Endothelial cell of hepatic sinusoid (primary cell): ENCODE results near the gene TRRAP.

Experiments used
- in situ Hi-C: cut with HindIII; loops from 2 replicates; pipeline ENCODE4 v1.10.0; 2017; ENCODE audit warnings: low sequenced_read_pairs

Gene TRRAP

DNA sequence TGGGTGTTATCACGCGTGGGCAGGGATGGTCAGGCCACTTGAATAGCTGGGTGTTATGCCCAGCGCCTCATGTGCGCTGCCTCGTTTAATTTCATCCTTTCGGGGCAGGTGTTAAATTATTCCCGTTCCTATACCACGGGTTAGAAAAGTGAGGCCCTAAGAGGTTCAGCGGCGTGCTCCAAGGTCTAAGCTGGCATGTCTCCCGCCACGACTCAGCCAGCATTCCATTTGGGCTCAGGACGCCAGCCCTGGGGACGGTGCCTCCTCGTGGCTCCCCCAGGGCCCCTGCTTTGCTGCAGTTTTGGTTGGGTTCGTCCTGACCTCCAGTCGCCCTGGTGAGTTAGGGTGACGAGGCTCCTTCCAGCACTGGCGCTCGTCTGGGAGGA, 124.5 kb downstream of the TRRAP start:
- in situ Hi-C loops: loop anchor here (25.0 kb wide), 1 partner anchor 309 kb away; no protein-coding TSS in a partner anchor

GRCh38 chr7:99003419-99003818, 125.1 kb downstream of the TRRAP start:
- in situ Hi-C loops: loop anchor here (25.0 kb wide), 1 partner anchor 309 kb away; no protein-coding TSS in a partner anchor

DNA sequence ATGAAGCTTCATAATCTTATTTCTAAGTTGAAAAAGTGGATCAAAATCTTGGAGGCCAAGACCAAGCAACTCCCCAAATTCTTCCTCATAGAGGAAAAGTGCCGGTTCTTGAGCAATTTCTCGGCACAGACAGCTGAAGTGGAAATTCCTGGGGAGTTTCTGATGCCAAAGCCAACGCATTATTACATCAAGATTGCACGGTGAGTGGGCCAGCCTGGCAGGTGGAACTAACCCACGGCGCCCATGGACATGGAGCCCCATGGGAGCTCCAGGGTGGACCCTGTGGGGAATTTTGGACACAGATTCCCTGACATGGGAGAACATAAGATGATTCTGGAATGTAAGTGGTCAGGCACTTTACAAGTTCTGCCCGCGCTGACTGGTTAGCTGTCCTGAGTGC, 125.9 kb downstream of the TRRAP start:
- in situ Hi-C loops: loop anchor here (25.0 kb wide), 1 partner anchor 308 kb away; no protein-coding TSS in a partner anchor

- in situ Hi-C loops: loop anchor here (25.0 kb wide), 1 partner anchor 307 kb away; no protein-coding TSS in a partner anchor
Measured at GRCh38 chr7:99004781-99005500, 126.6 kb downstream of the TRRAP start.

DNA sequence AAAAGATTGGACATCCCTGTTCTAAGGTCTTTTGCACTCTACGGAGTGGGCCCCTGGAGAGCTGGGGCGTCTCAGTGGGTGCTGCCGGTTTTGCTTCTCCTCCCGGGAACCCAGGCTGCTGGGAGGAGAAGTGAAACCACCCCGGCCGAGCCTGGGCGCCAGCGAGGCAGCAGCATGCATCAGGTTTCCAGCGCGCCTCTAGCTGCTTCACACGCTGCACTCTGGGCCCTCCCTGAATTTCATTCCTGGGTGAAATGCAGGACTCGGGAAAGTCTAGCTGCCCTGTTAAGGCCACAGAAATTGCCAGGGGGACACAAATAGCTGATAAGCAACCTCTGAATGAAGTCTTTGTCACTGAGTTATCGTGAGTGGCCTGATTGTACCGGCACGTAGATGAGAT, 127.4 kb downstream of the TRRAP start:
- in situ Hi-C loops: loop anchor here (25.0 kb wide), 1 partner anchor 307 kb away; no protein-coding TSS in a partner anchor

GRCh38 chr7:99006739-99007424, 128.6 kb downstream of the TRRAP start:
- in situ Hi-C loops: loop anchor here (25.0 kb wide), 1 partner anchor 305 kb away; no protein-coding TSS in a partner anchor

GRCh38 chr7:99008181-99008631, 129.9 kb downstream of the TRRAP start:
- in situ Hi-C loops: loop anchor here (25.0 kb wide), 1 partner anchor 304 kb away; no protein-coding TSS in a partner anchor

DNA sequence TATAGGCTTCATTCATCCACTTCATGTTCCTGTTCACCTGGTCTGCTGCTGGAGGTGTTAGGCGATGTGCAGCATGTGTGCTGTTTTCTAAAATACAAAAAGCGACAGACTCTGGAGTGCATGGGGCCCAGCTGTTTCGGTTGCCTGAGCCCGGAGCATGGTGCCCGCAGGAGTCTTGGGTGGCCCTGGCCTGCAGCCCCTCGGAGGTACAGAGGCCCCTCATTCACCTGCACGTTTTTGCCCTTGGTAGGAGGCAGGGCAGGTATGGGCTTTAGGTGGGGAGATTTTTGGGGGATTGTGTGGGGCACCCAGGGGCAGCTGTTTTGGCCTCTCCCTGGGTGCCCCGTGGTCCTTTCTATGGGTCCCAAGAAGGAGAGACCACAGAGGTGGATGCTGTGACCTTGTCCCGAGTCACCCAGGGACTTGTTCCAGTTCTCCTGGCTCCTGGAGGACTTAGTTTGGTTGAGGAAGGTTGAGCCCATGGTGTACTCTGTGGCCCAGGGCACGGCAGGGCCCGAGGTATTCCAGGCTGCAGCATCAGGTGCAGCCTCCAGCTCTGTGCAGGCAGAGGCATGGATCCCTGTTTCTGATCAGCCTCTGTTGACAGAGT, 130.7 kb downstream of the TRRAP start:
- in situ Hi-C loops: loop anchor here (25.0 kb wide), 1 partner anchor 303 kb away; no protein-coding TSS in a partner anchor

DNA sequence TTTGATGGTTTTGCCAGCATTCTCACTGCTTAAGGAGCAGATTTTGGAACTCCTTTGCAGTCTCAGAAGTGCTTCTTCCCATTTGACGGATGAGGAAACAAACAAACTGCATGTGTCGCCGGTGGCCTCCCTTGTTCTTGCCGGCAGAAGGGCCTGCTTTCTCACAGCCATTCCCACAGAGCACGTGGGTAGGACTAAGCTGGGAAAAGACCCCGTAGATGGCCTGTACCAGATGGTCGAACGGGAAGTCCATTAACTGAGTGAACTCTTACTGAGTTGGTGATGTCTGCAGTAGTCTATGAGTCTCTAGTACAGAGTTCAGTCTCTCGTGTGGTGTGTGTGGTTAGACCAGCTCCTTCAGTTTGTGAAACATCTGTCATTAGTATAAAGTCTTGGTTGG, 131.9 kb downstream of the TRRAP start:
- in situ Hi-C loops: loop anchor here (25.0 kb wide), 1 partner anchor 302 kb away; no protein-coding TSS in a partner anchor

GRCh38 chr7:99011341-99011705, 133.0 kb downstream of the TRRAP start:
- in situ Hi-C loops: loop anchor here (25.0 kb wide), 1 partner anchor 301 kb away; no protein-coding TSS in a partner anchor

- in situ Hi-C loops: loop anchor here (25.0 kb wide), 1 partner anchor 300 kb away; no protein-coding TSS in a partner anchor
Measured at GRCh38 chr7:99011706-99012404, 133.5 kb downstream of the TRRAP start.

- in situ Hi-C loops: loop anchor here (25.0 kb wide), 1 partner anchor 300 kb away; no protein-coding TSS in a partner anchor
Measured at GRCh38 chr7:99012722-99013121, 134.4 kb downstream of the TRRAP start.

DNA sequence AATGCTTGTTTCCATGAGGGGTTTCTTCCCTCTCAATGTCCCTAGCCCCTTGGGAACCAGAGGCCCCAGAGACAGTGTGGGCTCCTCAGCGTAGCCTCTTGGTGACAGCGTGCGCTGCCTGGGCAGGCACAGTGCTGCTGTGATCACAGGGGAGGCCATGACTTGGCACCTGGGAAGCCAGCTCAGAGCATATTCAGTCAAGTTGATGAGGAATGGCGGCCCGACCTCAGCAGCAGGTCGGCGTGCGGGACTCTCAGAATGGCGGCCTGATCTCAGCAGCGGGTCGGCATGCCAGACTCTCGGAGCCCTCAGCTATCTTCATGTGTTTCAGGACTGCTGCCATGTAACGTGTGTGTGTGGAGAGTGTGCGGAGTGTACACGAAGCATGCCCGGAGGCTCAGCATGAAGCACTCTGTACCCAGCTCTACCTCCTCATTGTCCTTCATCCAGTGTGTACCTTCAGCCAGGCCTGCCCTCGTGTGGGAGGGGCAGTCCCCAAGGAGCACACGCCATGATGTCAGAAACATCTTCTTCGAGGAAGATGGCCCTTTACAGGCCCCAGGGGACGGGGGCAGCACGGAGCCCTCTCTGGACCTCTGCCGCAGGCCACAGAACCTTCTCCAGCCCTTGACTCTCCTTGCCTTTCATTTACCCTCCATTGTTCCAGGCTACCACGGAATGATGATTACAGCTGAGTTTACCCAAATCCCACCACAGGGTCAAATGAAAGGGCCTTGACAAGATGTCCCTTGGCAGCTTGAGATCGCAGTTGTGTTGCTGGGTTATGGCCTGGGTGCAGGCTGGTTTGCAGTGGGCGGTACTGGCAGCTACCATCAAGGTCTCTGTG, 135.2 kb downstream of the TRRAP start:
- in situ Hi-C loops: loop anchor here (25.0 kb wide), 1 partner anchor 299 kb away; no protein-coding TSS in a partner anchor

GRCh38 chr7:99014113-99014985, 136.0 kb downstream of the TRRAP start:
- in situ Hi-C loops: loop anchor here (25.0 kb wide), 1 partner anchor 298 kb away; no protein-coding TSS in a partner anchor

GRCh38 chr7:99016196-99016595, 137.9 kb downstream of the TRRAP start:
- in situ Hi-C loops: loop anchor here (25.0 kb wide), 1 partner anchor 296 kb away; no protein-coding TSS in a partner anchor

DNA sequence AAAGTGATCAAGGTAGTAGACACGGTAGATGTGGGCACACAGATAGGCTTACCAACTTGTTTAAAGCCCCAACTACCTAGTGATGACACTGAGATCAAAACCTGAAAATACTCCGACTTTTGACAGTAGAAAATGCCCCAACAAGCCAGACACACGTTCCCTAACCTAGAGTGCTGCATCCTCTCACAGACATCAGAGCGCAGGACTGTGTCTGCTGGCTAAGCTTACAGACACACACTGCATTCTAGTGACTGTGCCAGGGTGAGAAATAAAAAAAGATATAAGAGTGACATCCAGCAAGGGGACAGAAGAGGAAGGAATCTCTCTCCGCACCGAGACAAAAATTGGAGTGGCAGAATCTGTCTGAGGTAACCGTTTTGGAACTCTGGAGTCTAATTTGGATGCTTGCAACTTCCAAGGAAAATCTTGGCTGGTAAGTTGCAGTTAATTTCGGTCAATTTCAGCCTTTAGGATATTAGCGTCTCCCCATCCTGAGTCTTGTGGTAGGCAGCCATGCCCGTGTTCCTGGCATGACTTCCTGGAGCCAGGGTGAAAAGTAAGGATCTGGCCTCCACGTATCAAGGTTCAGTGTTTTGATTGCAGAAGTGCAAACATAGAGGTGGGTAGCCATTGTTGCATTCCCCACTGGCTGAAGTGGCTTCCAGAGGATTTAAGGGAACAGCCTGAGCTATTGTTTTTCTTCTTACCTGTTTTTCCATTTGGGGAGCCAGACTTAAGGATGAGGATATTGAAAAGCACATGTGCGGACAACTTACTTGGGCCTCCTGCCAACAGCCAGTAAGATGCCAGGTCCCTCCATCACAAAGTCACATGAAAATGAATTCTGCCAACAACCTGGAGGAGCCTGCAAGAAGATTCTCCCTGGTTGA, 141.4 kb downstream of the TRRAP start:
- in situ Hi-C loops: loop anchor here (25.0 kb wide), 1 partner anchor 293 kb away; no protein-coding TSS in a partner anchor

GRCh38 chr7:99020413-99020715, 142.0 kb downstream of the TRRAP start:
- in situ Hi-C loops: loop anchor here (25.0 kb wide), 1 partner anchor 292 kb away; no protein-coding TSS in a partner anchor
